SK-N-SH (cell line): ENCODE results near the gene MARK3. TPM values are rescaled to one million over a fixed set of nuclear protein-coding genes. Genes with fewer than 3 reads are reported as not detected.

Experiments
- CTCF ChIA-PET: fragments of 300-600, 350-600 bp; formaldehyde crosslinking; extraction: SDS; loops from one replicate; lab custom pipeline; 2021; lab: Yijun Ruan, JAX
- POLR2A ChIA-PET: fragments of 350-600 bp; sonication (Branson Sonifier 250); formaldehyde crosslinking; extraction: SDS; loops from one replicate; lab custom pipeline; 2020; ENCODE audit warnings: antibody characterized with exemption, inconsistent platforms; lab: Yijun Ruan, JAX
- DNase-seq: peaks from one replicate; pipeline ENCODE4 v3.0.0; 2012
- H2AFZ ChIP-seq: fragments of 200-600 bp; sonication (generic); 2 replicates; pipeline ENCODE4 v1.8.1; 2016; ENCODE audit warnings: antibody characterized with exemption, mild to moderate bottlenecking, low read depth
- H3F3A ChIP-seq: fragments of 200-600 bp; sonication (generic); replicated peaks from 2 replicates; pipeline ENCODE3; 2016; ENCODE audit warnings: antibody characterized with exemption, mild to moderate bottlenecking; ENCODE audit not compliant: insufficient read depth
- H3K27ac ChIP-seq, 2 experiments: fragments of 200-500 bp in 1 of 2; fragments of 200-600 bp in 1 of 2; sonication (Bioruptor generic) in 1 of 2; sonication (generic), shearing (Covaris generic) in 1 of 2; 2 replicates each; pipeline versions ENCODE4 v1.5.1 to v1.6.1; 2014 to 2016; ENCODE audit warnings: low read depth in 2 of 2, inconsistent platforms in 1 of 2, low read length in 1 of 2, mild to moderate bottlenecking in 1 of 2, mixed read lengths in 1 of 2
- H3K27me3 ChIP-seq: fragments of 200-600 bp; sonication (generic), shearing (Covaris generic); 2 replicates; pipeline ENCODE4 v1.6.1; 2016; ENCODE audit warnings: mixed run types; ENCODE audit not compliant: insufficient read depth
- H3K36me3 ChIP-seq, 2 experiments: fragments of 200-500 bp in 1 of 2; fragments of 200-600 bp in 1 of 2; sonication (Bioruptor generic) in 1 of 2; sonication (generic) in 1 of 2; replicated peaks in 1 of 2; 2 replicates each; pipeline versions ENCODE3 to v1.5.1; 2014 to 2016; ENCODE audit warnings: low read length in 1 of 2, mild to moderate bottlenecking in 1 of 2; ENCODE audit not compliant: insufficient read depth in 2 of 2, control insufficient read depth in 1 of 2
- H3K4me1 ChIP-seq, 2 experiments: fragments of 200-500 bp in 1 of 2; fragments of 200-600 bp in 1 of 2; sonication (Bioruptor generic) in 1 of 2; sonication (generic), shearing (Covaris generic) in 1 of 2; 2 replicates each; pipeline versions ENCODE4 v1.5.1 to v1.6.1; 2014 to 2016; ENCODE audit warnings: low read depth in 1 of 2, low read length in 1 of 2, mixed run types in 1 of 2; ENCODE audit not compliant: insufficient read depth in 2 of 2, control insufficient read depth in 1 of 2
- H3K4me2 ChIP-seq: fragments of 200-600 bp; sonication (generic), shearing (Covaris generic); 2 replicates; pipeline ENCODE4 v1.6.1; 2017; ENCODE audit warnings: mixed run types
- H3K4me3 ChIP-seq, 2 experiments: fragments of 200-500 bp in 1 of 2; fragments of 200-600 bp in 1 of 2; sonication (Bioruptor generic) in 1 of 2; sonication (generic), shearing (Covaris generic) in 1 of 2; 2 replicates each; pipeline versions ENCODE4 v1.5.1 to v1.8.1; 2014 to 2016; ENCODE audit warnings: low read depth in 2 of 2, inconsistent platforms in 1 of 2, low read length in 1 of 2, mild to moderate bottlenecking in 1 of 2, mixed read lengths in 1 of 2, moderate library complexity in 1 of 2
- H3K79me2 ChIP-seq: fragments of 200-600 bp; sonication (generic); 2 replicates; pipeline ENCODE4 v1.8.1; 2017; ENCODE audit warnings: mild to moderate bottlenecking; ENCODE audit not compliant: insufficient read depth
- H3K9ac ChIP-seq: fragments of 200-600 bp; sonication (generic); 2 replicates; pipeline ENCODE4 v1.6.1; 2017; ENCODE audit warnings: mixed run types
- H3K9me2 ChIP-seq: fragments of 200-600 bp; sonication (generic); 2 replicates; pipeline ENCODE4 v1.6.1; 2017; ENCODE audit warnings: mixed run types
- H3K9me3 ChIP-seq: fragments of 200-600 bp; sonication (generic); 2 replicates; pipeline ENCODE4 v1.6.1; 2017; ENCODE audit warnings: mixed run types, mild to moderate bottlenecking, moderate library complexity
- H4K20me1 ChIP-seq: fragments of 200-600 bp; sonication (generic); 2 replicates; pipeline ENCODE4 v1.6.1; 2017; ENCODE audit warnings: mild to moderate bottlenecking, mixed run types; ENCODE audit not compliant: insufficient read depth
- EP300 ChIP-seq, 2 experiments: IDR thresholded peaks; 2 replicates each; pipeline versions ENCODE4 v1.4.0 to v1.6.1; 2012; ENCODE audit warnings: borderline replicate concordance in 1 of 2, low read depth in 1 of 2, low read length in 1 of 2
- EZH2phosphoT487 ChIP-seq: fragments of 200-600 bp; sonication (generic); IDR thresholded peaks from 2 replicates; pipeline ENCODE4 v1.6.1; 2017; ENCODE audit warnings: low read depth, mixed run types, mild to moderate bottlenecking, antibody characterized with exemption, moderate library complexity, borderline replicate concordance
- FOSL2 ChIP-seq: IDR thresholded peaks from 2 replicates; pipeline ENCODE4 v1.4.0; 2012; ENCODE audit warnings: low read depth, mild to moderate bottlenecking, moderate library complexity, borderline replicate concordance
- GATA2 ChIP-seq: sonication (generic); formaldehyde crosslinking; IDR thresholded peaks from 2 replicates; pipeline ENCODE4 v1.5.0; 2020; ENCODE audit warnings: mild to moderate bottlenecking, missing genetic modification reagents
- MAX ChIP-seq: IDR thresholded peaks from 2 replicates; pipeline ENCODE4 v1.4.0; 2012; ENCODE audit warnings: low read depth
- MXI1 ChIP-seq: IDR thresholded peaks from 2 replicates; pipeline ENCODE4 v1.6.1; 2012; ENCODE audit warnings: mild to moderate bottlenecking, low read depth, low read length, improper control_type of control experiment
- NFIC ChIP-seq: IDR thresholded peaks from 2 replicates; pipeline ENCODE4 v1.4.0; 2012; ENCODE audit warnings: borderline replicate concordance
- RXRA ChIP-seq: IDR thresholded peaks from 2 replicates; pipeline ENCODE4 v1.4.0; 2012; ENCODE audit warnings: low read depth, mild to moderate bottlenecking, borderline replicate concordance
- TAF1 ChIP-seq: IDR thresholded peaks from 2 replicates; pipeline ENCODE4 v1.6.1; 2012; ENCODE audit warnings: low read depth, mild to moderate bottlenecking, low read length, moderate library complexity, borderline replicate concordance
- USF1 ChIP-seq: IDR thresholded peaks from 2 replicates; pipeline ENCODE4 v1.4.0; 2012; ENCODE audit warnings: low read depth, borderline replicate concordance
- YY1 ChIP-seq: IDR thresholded peaks from 2 replicates; pipeline ENCODE4 v1.4.0; 2012; ENCODE audit warnings: low read depth, mild to moderate bottlenecking
- WGBS: methylation state at CpG from one replicate; pipeline ENCODE4 v1.1.6; 2017; ENCODE audit warnings: low lambda C conversion rate; 5-methylcytosine and 5-hydroxymethylcytosine counted together
- polyA plus RNA-seq, 3 experiments: library from polyadenylated mRNA; depleted of rRNA; stranded (reverse); fragments of >200 nt; gene quantifications; 2 replicates each; pipeline ENCODE4 v1.2.3, GENCODE V29; 2012
- TF ChIP-seq, protein P1 (sequence below): fragments of 150-350 bp; IDR thresholded peaks from 2 replicates; pipeline ENCODE4 v1.6.1; 2017; ENCODE audit warnings: antibody characterized with exemption, low read length, low read depth, borderline replicate concordance

MARK3 gene
- polyA plus RNA-seq, 1 of the 3 experiments (the other 2 are of a cell fraction): 73.4 TPM

DNA sequence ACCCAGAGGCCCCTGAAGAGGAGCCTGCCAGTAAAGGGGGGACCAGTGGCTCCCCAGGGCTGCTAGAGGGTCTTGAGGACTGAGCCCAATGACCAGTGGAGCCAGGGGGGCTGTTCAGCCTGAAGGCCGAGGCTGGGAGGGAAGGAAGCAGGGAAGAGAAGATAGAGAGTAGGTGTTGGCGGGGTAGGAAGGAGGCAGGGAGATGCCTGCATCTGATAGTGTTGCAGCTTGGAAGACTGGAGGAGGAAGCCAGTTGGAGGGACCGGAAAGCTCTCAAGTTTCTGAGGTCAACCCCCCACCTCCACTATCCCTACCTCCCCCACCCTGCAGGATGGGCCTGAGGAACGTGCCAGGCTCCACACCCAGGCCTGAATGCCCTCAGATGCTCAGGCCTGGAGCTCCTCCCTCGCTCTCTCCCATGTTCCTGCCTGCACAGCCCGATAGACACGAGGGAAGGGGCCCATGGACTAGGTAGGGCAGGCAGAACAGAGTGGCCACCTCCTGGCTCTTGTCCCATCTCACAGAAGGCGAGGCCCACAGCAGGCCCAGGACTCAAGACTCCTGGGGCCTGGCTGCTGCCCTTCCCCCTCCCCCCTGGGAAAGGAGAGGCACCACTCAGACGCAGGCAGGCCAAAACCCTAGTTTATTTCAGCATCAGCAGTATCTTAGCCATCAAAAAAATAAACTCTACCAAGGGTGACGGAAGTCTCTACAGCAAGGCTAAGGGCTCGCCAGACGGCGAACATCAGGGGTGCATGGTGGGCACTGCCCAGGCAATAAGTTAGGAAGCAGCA, 134.0 kb downstream of the MARK3 start:
- Histone ChIP-seq H3K4me3 (no peak overlapping the region), H3K9ac (no peak overlapping the region), H2AFZ (no peak overlapping the region), H4K20me1 (no peaks in the 10 kb centered on the region), H3K9me2 (no peaks in the 10 kb centered on the region), H3K4me2 (no peak overlapping the region), H3K4me1 (peaks cover 0 to 20% of the 10 kb centered on the region in 2 experiments; a peak in 1 of 4 replicates), H3F3A (peaks cover 9% of the 10 kb centered on the region), H3K27ac (no peak overlapping the region; a peak in 1 of 4 replicates)
- CTCF ChIA-PET: interaction anchor here (0.6 to 9.6 kb wide), 27 partner anchors 10 to 445 kb away, joined by 3 to 194 read pairs (median 5); partner anchors contain the start of gene TRMT61A
- 91% methylated on average over 8 of the region's 13 CpGs for WGBS
- DNase-seq: peak; percentile 26
- no peak for TF ChIP-seq TAF1
- TF ChIP-seq, all 33 proteins: peak for 0
- no peaks in the 10 kb centered on the region for H3K9me3 ChIP-seq
- peaks cover 16% of the 10 kb centered on the region for H3K27me3 ChIP-seq
- POLR2A ChIA-PET: interaction anchor here (0.7 to 1.2 kb wide), 3 partner anchors 13 to 43 kb away, joined by 3 read pairs; no protein-coding TSS in a partner anchor
- H3K36me3 ChIP-seq: peaks cover 0 to 4% of the 10 kb centered on the region in 2 experiments
- H3K79me2 ChIP-seq: no peaks in the 10 kb centered on the region

DNA sequence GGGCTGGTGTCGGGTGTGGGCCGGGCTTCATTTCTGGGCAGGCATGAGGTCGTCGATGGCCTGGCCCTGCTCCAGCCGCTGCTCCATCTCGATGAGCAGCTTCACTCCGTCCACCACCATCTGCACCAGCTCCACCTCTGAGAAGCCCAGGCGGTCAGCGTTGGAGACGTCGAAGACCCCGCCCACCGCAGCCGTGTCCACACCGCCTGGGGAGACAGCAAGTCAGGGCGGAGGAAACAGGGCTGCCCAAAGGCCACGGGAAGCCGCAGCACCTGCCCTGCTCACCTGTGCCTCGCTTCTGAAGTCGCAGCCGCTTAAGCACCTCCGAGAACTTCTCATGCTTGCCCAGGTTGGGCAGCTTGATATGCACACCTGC, 134.6 kb downstream of the MARK3 start:
- Histone ChIP-seq H3K27me3 (peaks cover 16% of the 10 kb centered on the region), H3K27ac (no peak overlapping the region; a peak in 1 of 4 replicates), H3K4me3 (no peak overlapping the region), H3K4me1 (peaks cover 0 to 20% of the 10 kb centered on the region in 2 experiments; a peak in 1 of 4 replicates), H3K9ac (no peak overlapping the region), H3K36me3 (peaks cover 0 to 4% of the 10 kb centered on the region in 2 experiments), H2AFZ (no peak overlapping the region), H3K79me2 (no peaks in the 10 kb centered on the region), H3K4me2 (no peak overlapping the region), H3F3A (peaks cover 9% of the 10 kb centered on the region), H4K20me1 (no peaks in the 10 kb centered on the region), H3K9me2 (no peaks in the 10 kb centered on the region), H3K9me3 (no peaks in the 10 kb centered on the region)
- WGBS: 55% methylated on average over 5 of the region's 22 CpGs
- ChIA-PET CTCF (interaction anchor here (1.2 to 9.6 kb wide), 6 partner anchors 11 to 70 kb away, joined by 5 to 194 read pairs (median 60); partner anchors contain the start of gene TRMT61A), POLR2A (interaction anchor here (1.2 kb wide), 1 partner anchor 27 kb away, joined by 3 read pairs; no protein-coding TSS in a partner anchor)
- peak; percentile 30 for DNase-seq
- no peak for TF ChIP-seq NFIC
- TF ChIP-seq, protein P1, sequence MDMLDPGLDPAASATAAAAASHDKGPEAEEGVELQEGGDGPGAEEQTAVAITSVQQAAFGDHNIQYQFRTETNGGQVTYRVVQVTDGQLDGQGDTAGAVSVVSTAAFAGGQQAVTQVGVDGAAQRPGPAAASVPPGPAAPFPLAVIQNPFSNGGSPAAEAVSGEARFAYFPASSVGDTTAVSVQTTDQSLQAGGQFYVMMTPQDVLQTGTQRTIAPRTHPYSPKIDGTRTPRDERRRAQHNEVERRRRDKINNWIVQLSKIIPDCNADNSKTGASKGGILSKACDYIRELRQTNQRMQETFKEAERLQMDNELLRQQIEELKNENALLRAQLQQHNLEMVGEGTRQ: no peak

GRCh38 chr14:103520269-103520656, 135.0 kb downstream of the MARK3 start:
- no peak overlapping the region for H3K4me2 ChIP-seq
- DNase-seq: peak; percentile 36
- WGBS: 100% methylated on average over 1 of the region's 10 CpGs

More at GRCh38 chr14:103520269-103520656, 135.0 kb downstream of the MARK3 start:
- H3K4me1 ChIP-seq: peaks cover 0 to 20% of the 10 kb centered on the region in 2 experiments; a peak in 1 of 4 replicates
- ChIA-PET POLR2A (interaction anchor here (1.4 kb wide), 1 partner anchor 186 kb away, joined by 3 read pairs; the partner anchor contains the start of gene EIF5), CTCF (interaction anchor here (0.9 to 9.6 kb wide), 9 partner anchors 10 to 144 kb away, joined by 3 to 194 read pairs (median 9); partner anchors contain the start of gene TRMT61A)
- no peak overlapping the region for H2AFZ ChIP-seq
- H3F3A ChIP-seq: peaks cover 9% of the 10 kb centered on the region
- H3K9ac ChIP-seq: no peak overlapping the region
- no peaks in the 10 kb centered on the region for H3K79me2 ChIP-seq
- peaks cover 16% of the 10 kb centered on the region for H3K27me3 ChIP-seq
- no peak for TF ChIP-seq EZH2phosphoT487
- no peak for TF ChIP-seq RXRA
- TF ChIP-seq EP300 (IDR thresholded peaks at IDR 0.05; ENCODE audit: borderline replicate concordance in 1 of 2, low read depth in 1 of 2, low read length in 1 of 2): no peak
- no peak for TF ChIP-seq FOSL2
- TF ChIP-seq MAX: no peak
- TF ChIP-seq NFIC: no peak
- TF ChIP-seq GATA2: no peak
- no peak for TF ChIP-seq MXI1
- TF ChIP-seq, protein P1: no peak
- TF ChIP-seq YY1: no peak
- no peak for TF ChIP-seq TAF1
- TF ChIP-seq USF1: no peak
- no peaks in the 10 kb centered on the region for H4K20me1 ChIP-seq
- H3K4me3 ChIP-seq: peak overlapping the region in 1 of 2 experiments; percentile 3; a peak in 1 of 4 replicates
- peaks cover 0 to 4% of the 10 kb centered on the region in 2 experiments for H3K36me3 ChIP-seq
- no peaks in the 10 kb centered on the region for H3K9me3 ChIP-seq
- H3K9me2 ChIP-seq: no peaks in the 10 kb centered on the region
- no peak overlapping the region; a peak in 1 of 4 replicates for H3K27ac ChIP-seq
